ENCODE data around the gene FRMPD1. TPM values are rescaled to one million over a fixed set of nuclear protein-coding genes. Genes with fewer than 3 reads are reported as not detected.
A peak's percentile ranks its signal among the peaks of the same experiment; 100 is the strongest.

Gene FRMPD1
- polyA plus RNA-seq, 1 donor: 1.0 TPM

GRCh38 chr9:37682951-37683350 lies 32.2 kb downstream of the FRMPD1 start:
- DNase-seq: no peak

- no peak for DNase-seq
Observed at GRCh38 chr9:37683531-37684371, 33.0 kb downstream of the FRMPD1 start.

GRCh38 chr9:37692622-37693221 lies 42.0 kb downstream of the FRMPD1 start:
- DNase-seq: no peak

GRCh38 chr9:37693260-37693659 lies 42.5 kb downstream of the FRMPD1 start:
- DNase-seq: no peak

- no peak for DNase-seq
Observed at GRCh38 chr9:37694355-37694754, 43.6 kb downstream of the FRMPD1 start.

- no peak for DNase-seq
Observed at GRCh38 chr9:37696528-37696927, 45.8 kb downstream of the FRMPD1 start.

- no peak for DNase-seq
Observed at GRCh38 chr9:37700131-37700530, 49.4 kb downstream of the FRMPD1 start.

- no peak for DNase-seq
Observed at GRCh38 chr9:37700900-37701299, 50.1 kb downstream of the FRMPD1 start.

GRCh38 chr9:37705787-37706186 lies 55.0 kb downstream of the FRMPD1 start:
- DNase-seq: no peak

GRCh38 chr9:37706290-37706689 lies 55.5 kb downstream of the FRMPD1 start:
- DNase-seq: no peak

- no peak for DNase-seq
Observed at GRCh38 chr9:37707748-37708147, 57.0 kb downstream of the FRMPD1 start.

GRCh38 chr9:37710046-37710445 lies 59.3 kb downstream of the FRMPD1 start:
- no peak for DNase-seq

GRCh38 chr9:37715260-37715659 lies 64.5 kb downstream of the FRMPD1 start:
- peak; percentile 8 for DNase-seq

GRCh38 chr9:37715991-37716505 lies 65.3 kb downstream of the FRMPD1 start:
- DNase-seq: no peak

GRCh38 chr9:37719526-37719925 lies 68.8 kb downstream of the FRMPD1 start:
- no peak for DNase-seq

- DNase-seq: no peak
Observed at GRCh38 chr9:37727013-37727412, 76.3 kb downstream of the FRMPD1 start.

- DNase-seq: no peak
Observed at GRCh38 chr9:37729499-37729898, 78.7 kb downstream of the FRMPD1 start.

- no peak for DNase-seq
Observed at GRCh38 chr9:37730256-37730655, 79.5 kb downstream of the FRMPD1 start.

GRCh38 chr9:37730839-37731238 lies 80.1 kb downstream of the FRMPD1 start:
- DNase-seq: no peak

- no peak for DNase-seq
Observed at GRCh38 chr9:37732086-37732741, 81.5 kb downstream of the FRMPD1 start.

GRCh38 chr9:37732952-37733351 lies 82.2 kb downstream of the FRMPD1 start:
- DNase-seq: no peak

GRCh38 chr9:37739222-37739621 lies 88.5 kb downstream of the FRMPD1 start:
- DNase-seq: no peak

- DNase-seq: no peak
Observed at GRCh38 chr9:37740128-37740527, 89.4 kb downstream of the FRMPD1 start.

Measured in left kidney (tissue), 2 donors.